Heart left ventricle (tissue), 13 donors: Measurements from ENCODE around the gene SNX5.

Experiments used
- CTCF ChIP-seq, 12 donors: fragments of 200-600 bp; sonication (generic) in 4 of 12; IDR thresholded peaks; one replicate each; pipeline versions ENCODE4 v1.5.0 to v1.8.0; 2018 to 2022; ENCODE audit warnings: antibody characterized with exemption in 12 of 12, mild to moderate bottlenecking in 5 of 12
- POLR2A ChIP-seq, 2 donors: fragments of 450-650 bp; IDR thresholded peaks; one replicate each; pipeline ENCODE4 v1.6.1; 2017; ENCODE audit warnings: antibody characterized with exemption in 2 of 2, mild to moderate bottlenecking in 2 of 2, moderate library complexity in 2 of 2
- donor health status: ischemic (EF 13 %, LVEDD 7.1; RV severe dilation, severe dysfunction).
- donor health status: DM: no; HTN: yes; CAD: no.
- donor health status: DM: no; HTN: no; CAD: no.
- donor health status: ischemic (EF 25% LVEDD 6.9; RV normal size, moderate dysfunction).
- donor health status: ischemic (EF 25% LVEDD 5.7; RV mildly dilated, moderate dysfunction).
- donor health status: ischemic (EF 35%, LVEDD 5.7; RV mildly dilated, moderate dysfunction).
- donor health status: nonischemic (EF 11% LVEDD 7.7; RV severe dilation, severe dysfunction).
- donor health status: DM: yes; HTN: yes; CAD: no.
- donor health status: PGD.
- donor health status: ischemic (EF 29% LVEDD 5.4; RV normal size, mild dysfunction).
- donor health status: nonischemic (EF 23%, LVEDD 6.1; RV moderate dilation, normal function).

DNA sequence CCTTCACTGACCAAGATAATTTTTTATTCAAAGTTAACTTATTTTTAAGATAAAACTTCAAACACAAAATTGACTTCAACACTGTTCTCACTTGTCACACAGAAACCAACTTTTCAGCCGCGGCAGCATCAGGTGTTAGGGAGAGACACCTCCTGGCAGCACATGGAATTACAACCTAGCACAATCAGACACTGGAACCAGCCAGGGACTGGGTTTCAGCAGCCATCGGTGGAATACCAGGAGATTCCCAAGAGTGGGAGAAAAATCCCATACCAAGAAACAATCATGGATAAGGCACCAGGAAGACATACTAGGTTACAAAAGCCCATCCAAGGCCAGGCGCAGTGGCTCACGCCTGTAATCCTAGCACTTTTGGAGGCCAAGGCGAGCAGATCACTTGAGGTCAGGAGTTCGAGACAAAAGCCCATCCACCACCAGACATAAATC is 70.0 kb downstream of the SNX5 start:
- TF ChIP-seq CTCF (IDR thresholded peaks at IDR 0.05) (peak; percentile 88 to 98 (median 92)), POLR2A (IDR thresholded peaks at IDR 0.05) (no peak)
